Stimulated activated effector memory CD8-positive, alpha-beta T cell treated with anti-CD3 and anti-CD28 coated beads, Interleukin-12 subunit alpha, Interleukin-12 subunit beta, amount 100 ng/mL, for 72 hours (primary cell): ENCODE results near the gene CACNA1I.
A peak's percentile ranks its signal among the peaks of the same experiment; 100 is the strongest.

Experiments
- ATAC-seq: fragments of 150-1000 bp; cut with Tn5 transposase; 2 replicates; pipeline ENCODE4 v1.10.0; 2021
- DNase-seq, 2 donors: peaks; one replicate each; pipeline ENCODE4 v3.0.0; 2021 to 2022; ENCODE audit warnings: low spot score in 2 of 2
- H3K27ac Mint-ChIP-seq: one replicate; pipeline ENCODE4 v1.8.0; 2022; ENCODE audit warnings: mild to moderate bottlenecking, mixed read lengths
- H3K36me3 Mint-ChIP-seq: one replicate; pipeline ENCODE4 v1.8.0; 2022; ENCODE audit warnings: mild to moderate bottlenecking, mixed read lengths
- H3K4me1 Mint-ChIP-seq: one replicate; pipeline ENCODE4 v1.8.0; 2022; ENCODE audit warnings: mixed read lengths
- H3K4me3 Mint-ChIP-seq: one replicate; pipeline ENCODE4 v1.8.0; 2022; ENCODE audit warnings: mild to moderate bottlenecking, mixed read lengths
- H3K9me3 Mint-ChIP-seq: one replicate; pipeline ENCODE4 v1.8.0; 2022; ENCODE audit warnings: mixed read lengths

CACNA1I gene

DNA sequence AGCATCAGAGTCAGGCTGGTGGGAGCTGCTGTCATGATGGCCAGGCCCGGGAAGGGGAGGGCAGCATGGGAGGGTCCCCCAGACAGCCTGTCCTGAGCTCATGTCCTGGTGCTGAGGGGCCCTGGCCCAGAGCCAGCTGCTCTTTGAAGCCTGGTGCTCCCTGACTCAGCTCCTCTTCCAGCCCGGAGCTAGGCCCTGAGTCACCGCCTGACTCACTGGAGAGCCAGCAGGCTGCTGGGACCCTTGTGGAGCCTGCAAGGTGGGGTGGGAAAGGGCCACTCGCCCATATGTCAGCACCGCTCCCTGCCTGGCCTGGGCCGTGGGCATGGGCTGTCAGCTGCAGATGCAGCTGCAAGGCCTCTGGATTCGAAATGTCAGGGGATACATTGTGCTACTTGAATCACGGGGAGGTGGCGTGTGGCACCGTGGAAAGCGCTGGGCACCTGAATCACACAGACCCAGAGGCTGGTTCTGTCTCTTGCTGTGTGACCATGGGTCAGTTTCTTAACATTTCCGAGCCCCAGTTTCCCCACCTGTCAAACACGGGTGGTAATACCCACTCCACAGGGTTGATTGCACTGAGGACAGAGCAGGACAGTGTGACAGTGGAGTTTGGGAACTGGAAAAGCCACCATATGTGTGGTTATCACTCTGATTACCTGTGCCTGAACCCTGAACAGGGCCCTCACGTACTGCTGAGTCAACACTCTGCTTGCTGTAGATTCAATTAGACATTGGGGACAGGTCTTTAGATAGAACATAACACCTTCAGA lies 4.4 kb downstream of the CACNA1I start:
- H3K9me3 Mint-ChIP-seq, result no peaks in the 10 kb centered on the region
- DNase-seq, result no peak
- H3K27ac Mint-ChIP-seq, result no peak overlapping the region

DNA sequence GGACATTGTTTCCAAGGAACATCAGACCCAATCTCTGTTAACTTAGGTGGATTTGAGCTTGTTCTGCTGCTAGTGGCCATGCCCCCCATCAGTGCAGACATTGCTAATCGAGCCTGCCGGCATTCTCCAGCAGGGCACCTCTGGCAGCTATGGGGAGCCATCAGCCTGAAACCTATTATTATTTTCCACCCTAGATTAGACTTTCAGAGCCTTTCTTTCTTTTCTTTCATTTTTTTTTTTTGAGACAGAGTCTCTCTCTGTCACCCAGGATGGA lies 4.9 kb downstream of the CACNA1I start:
- no peaks in the 10 kb centered on the region for H3K9me3 Mint-ChIP-seq
- no peak for ATAC-seq
- no peaks in the 10 kb centered on the region for H3K4me1 Mint-ChIP-seq
- H3K4me3 Mint-ChIP-seq, result no peak overlapping the region
- no peak for DNase-seq
- no peak overlapping the region for H3K27ac Mint-ChIP-seq
- peaks cover 5% of the 10 kb centered on the region for H3K36me3 Mint-ChIP-seq

More for the DNA sequence above, 4.4 kb downstream of the CACNA1I start:
- peak; percentile 27 for ATAC-seq
- H3K36me3 Mint-ChIP-seq, result peaks cover 5% of the 10 kb centered on the region
- H3K4me1 Mint-ChIP-seq, result no peaks in the 10 kb centered on the region
- H3K4me3 Mint-ChIP-seq, result no peak overlapping the region

DNA sequence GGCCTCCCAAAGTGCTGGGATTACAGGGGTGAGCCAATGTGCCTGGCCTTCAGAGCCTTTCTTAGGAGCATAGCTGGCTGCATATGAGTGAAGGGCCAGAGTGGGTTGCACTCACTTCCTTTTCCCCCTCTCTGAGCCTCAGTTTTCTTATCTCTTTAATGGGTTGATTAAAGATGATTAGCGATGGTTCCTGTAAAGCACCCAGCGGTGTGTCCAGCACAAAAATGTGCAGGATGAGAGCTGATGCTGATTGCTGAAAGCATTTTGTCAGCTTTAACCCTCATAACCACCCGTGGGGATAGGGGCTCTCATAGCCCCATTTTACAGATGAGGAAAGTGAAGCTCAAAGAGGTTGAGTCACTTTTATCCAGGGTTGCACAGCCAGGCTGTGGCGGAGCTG lies 5.5 kb downstream of the CACNA1I start:
- Mint-ChIP-seq H3K4me1 (no peaks in the 10 kb centered on the region), H3K4me3 (no peak overlapping the region), H3K9me3 (no peaks in the 10 kb centered on the region), H3K36me3 (peaks cover 5% of the 10 kb centered on the region), H3K27ac (no peak overlapping the region)
- ATAC-seq (no peak), DNase-seq (no peak)

DNA sequence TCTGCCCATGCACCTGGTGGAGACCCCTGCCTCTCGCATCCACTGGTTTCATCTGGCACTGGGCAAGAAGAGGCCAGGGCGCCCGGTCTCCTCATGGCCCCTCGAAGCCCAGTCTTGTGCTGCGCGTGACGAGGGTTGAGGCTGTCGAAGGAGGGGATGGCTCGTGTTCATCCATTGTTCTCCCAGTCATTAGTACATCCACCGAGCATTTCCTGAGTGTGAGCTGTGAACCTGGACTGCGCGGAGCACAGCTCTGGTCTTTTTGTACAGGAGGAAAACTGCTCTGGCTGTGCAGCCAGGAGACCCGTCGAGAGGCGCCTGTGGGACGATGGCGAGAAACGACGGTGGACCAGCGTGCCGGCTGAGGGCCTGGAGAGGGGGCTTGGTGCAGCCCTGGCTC lies 6.8 kb downstream of the CACNA1I start:
- no peak for ATAC-seq
- Mint-ChIP-seq H3K9me3 (no peaks in the 10 kb centered on the region), H3K36me3 (peaks cover 5% of the 10 kb centered on the region), H3K27ac (no peak overlapping the region), H3K4me1 (no peaks in the 10 kb centered on the region), H3K4me3 (no peak overlapping the region)
- DNase-seq, result no peak

DNA sequence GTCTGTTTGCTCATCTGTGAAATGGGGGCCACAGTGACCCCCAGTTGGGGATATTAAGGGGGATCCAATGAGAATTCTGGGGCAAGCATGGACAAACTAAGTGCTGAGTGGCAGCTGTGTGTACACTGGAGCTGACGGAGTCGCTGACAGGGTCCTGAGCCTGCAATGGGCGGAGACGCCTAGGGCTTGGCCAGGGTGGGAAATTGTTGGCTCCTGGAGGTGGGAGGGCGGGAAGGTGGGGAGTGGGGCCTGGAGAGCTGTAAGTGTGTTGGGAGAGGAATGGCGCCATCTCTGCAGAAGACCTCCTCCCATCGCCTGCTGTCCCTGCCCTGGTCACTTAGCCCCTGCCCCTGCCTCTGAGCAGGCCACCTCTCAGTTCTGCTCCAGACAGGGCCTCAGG lies 7.3 kb downstream of the CACNA1I start:
- H3K4me1 Mint-ChIP-seq, result no peaks in the 10 kb centered on the region
- H3K9me3 Mint-ChIP-seq, result no peaks in the 10 kb centered on the region
- no peak for DNase-seq
- ATAC-seq, result no peak
- no peak overlapping the region for H3K27ac Mint-ChIP-seq
- no peak overlapping the region for H3K4me3 Mint-ChIP-seq
- peaks cover 5% of the 10 kb centered on the region for H3K36me3 Mint-ChIP-seq

DNA sequence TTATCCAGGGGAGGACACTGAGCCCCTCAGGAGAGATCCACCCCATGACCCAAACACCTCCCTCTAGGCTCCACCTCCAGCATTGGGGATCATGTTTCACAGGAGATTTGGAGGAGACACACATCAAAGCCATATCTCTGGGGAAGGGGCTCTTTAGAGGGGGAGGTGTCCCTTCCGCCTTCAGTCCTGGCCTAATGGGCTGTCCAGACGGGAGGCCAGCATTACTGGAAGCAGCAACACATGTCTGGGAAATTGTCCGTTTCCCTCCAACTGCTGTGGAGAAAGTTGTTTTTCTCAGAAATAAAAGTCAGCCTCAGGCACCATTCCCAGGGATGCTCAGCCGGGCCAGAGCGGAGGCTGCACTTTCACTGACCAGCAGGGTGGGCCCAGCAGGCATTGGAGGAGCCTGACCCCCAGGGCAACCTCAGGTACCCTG lies 9.5 kb downstream of the CACNA1I start:
- H3K36me3 Mint-ChIP-seq, result peaks cover 5% of the 10 kb centered on the region
- H3K4me1 Mint-ChIP-seq, result no peaks in the 10 kb centered on the region
- no peak overlapping the region for H3K27ac Mint-ChIP-seq
- H3K9me3 Mint-ChIP-seq, result peaks cover 6% of the 10 kb centered on the region
- no peak for ATAC-seq
- no peak for DNase-seq
- no peak overlapping the region for H3K4me3 Mint-ChIP-seq

DNA sequence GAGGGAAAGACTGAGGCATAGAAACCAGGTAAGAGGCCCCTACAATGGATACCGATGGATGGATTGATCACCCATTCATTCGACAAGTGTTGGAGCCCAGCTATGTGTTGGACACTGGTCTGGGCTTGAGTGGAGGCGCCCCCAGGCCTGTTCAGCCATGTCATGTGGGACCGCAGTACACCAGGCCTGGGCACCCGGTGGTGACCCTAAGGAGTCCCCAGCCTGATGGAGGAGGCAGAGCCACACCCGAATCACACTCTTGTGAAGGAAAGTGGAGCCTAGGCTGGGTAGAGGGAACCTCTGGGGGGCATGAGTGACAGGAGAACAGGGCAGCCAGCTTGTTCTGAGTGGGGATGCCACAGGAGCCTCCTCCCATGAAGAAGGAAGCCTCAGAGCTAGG lies 10.2 kb downstream of the CACNA1I start:
- Mint-ChIP-seq H3K36me3 (peaks cover 5% of the 10 kb centered on the region), H3K4me1 (no peaks in the 10 kb centered on the region)
- no peak for DNase-seq

DNA sequence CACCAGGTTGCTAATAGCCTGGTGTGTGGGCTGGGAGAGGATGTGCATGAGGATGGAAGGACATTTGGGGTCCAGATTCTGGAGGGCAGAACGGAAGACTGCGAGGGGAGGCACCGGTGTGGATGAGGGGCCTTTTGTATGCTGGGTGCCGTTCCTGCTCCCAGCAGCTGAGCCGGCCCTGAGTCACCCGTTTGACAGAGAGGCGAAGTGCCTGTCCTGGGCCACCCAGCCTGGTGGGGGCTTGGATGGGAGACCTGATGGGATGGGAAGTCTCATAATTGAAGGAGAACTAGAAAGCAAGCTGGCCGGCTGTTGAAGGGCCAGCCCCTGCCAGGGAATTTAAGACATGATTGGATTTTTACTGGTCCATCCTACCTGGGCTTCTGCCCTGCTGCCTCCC lies 10.8 kb downstream of the CACNA1I start:
- H3K4me1 Mint-ChIP-seq, result no peaks in the 10 kb centered on the region
- peaks cover 5% of the 10 kb centered on the region for H3K36me3 Mint-ChIP-seq
- DNase-seq, result no peak
- ATAC-seq, result no peak
- H3K9me3 Mint-ChIP-seq, result peaks cover 6% of the 10 kb centered on the region
- no peak overlapping the region for H3K27ac Mint-ChIP-seq
- no peak overlapping the region for H3K4me3 Mint-ChIP-seq

More for the DNA sequence above, 10.2 kb downstream of the CACNA1I start:
- H3K4me3 Mint-ChIP-seq, result no peak overlapping the region
- peaks cover 6% of the 10 kb centered on the region for H3K9me3 Mint-ChIP-seq
- ATAC-seq, result no peak
- H3K27ac Mint-ChIP-seq, result no peak overlapping the region

DNA sequence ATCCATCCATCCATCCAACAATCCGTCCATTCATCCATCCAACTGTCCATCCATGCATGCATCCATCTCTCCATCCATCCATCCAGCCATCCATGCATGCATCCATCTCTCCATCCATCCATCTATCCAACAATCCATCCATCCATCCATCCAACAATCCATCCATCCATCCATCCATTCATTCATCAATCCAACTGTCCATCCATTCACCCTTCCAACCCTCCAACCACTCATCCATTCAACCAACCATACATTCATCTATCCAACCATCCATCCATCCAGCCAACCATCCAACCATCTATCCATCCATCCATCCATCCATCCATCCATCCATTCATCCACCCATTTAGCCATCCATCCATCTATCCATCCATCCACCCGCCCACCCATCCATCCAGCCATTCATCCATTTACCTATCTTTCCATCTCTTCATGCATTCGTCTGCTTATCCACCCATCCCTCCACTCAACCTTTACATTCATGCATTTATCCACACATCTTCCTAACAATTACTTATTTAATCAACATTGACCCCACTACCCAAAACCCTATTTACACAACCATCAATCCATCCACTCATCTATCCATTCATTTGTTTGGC lies 12.6 kb downstream of the CACNA1I start:
- DNase-seq (no peak), ATAC-seq (no peak)
- Mint-ChIP-seq H3K4me1 (no peaks in the 10 kb centered on the region), H3K27ac (no peak overlapping the region), H3K4me3 (no peak overlapping the region), H3K9me3 (peaks cover 6% of the 10 kb centered on the region), H3K36me3 (no peaks in the 10 kb centered on the region)

DNA sequence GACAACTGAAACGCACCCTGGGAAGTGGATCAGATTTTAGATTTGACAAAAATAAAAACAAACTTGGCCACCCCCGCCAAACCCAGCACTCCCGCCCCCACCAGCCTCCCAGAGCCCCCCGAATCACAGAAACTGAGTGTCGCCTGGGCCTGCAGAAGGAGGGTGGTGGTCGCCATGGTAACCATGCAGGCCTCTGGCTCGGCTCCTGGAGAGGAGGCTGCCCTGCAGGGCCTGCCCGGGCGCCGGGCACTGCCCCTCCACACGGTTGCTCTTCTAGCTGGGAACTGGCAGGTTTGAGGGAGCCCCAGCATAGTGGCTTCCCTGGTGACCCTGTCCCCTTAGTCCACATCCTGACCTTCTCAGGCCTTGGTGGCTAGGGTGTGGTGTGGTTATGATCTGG lies 19.3 kb downstream of the CACNA1I start:
- H3K4me3 Mint-ChIP-seq, result no peak overlapping the region
- no peaks in the 10 kb centered on the region for H3K4me1 Mint-ChIP-seq
- ATAC-seq (no peak), DNase-seq (no peak)
- peak overlapping the region; percentile 34 for H3K27ac Mint-ChIP-seq
- H3K36me3 Mint-ChIP-seq, result no peaks in the 10 kb centered on the region
- no peaks in the 10 kb centered on the region for H3K9me3 Mint-ChIP-seq

DNA sequence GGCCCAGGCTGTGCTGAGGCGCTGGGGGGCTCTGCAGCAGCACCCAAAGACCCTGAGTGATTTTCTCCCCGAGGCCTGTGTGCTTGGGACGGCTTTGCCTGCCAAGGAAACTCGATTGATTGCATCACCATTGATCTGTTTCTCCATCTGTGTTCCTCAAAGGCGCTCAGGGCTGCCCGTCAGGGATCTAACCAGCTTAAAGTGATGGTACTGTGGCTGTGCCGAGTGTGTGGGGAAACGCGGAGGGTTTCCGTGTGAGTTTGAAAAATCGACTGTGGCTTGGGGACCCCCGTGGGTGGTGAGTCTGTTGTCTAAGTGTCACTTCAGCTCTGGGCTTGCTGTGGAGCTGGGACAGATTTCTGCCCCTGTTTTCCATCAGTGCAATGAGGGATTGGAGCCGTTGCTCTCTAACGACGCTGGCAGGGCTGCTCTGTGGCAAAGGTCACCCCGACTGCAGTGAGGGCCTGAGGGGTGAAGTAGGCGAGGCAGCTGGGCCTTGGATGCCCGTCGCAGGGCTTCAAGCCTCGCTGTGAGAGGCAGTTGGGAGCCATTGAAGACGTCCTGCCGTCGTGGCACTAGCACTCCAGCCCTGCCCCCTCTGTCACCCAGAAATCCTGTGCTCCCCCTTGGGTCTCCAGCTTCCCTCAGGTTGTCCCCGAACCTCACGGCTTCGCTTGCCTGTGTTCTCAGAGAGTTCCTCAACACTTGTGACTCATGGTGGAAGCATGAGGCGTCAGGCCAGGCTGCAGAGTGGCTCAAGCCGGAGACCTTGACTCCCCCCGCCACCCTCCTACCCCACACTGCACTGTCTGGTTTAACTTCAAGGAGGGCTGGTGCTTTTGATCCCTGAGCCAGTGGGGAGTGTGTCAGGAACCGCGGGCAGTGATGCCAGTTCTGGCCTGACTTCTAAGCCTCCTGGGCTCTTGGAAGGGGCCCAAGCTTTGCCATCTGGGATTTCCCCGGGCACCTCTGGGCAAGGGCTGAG lies 21.8 kb downstream of the CACNA1I start:
- DNase-seq (no peak), ATAC-seq (no peak)
- H3K36me3 Mint-ChIP-seq, result no peaks in the 10 kb centered on the region

DNA sequence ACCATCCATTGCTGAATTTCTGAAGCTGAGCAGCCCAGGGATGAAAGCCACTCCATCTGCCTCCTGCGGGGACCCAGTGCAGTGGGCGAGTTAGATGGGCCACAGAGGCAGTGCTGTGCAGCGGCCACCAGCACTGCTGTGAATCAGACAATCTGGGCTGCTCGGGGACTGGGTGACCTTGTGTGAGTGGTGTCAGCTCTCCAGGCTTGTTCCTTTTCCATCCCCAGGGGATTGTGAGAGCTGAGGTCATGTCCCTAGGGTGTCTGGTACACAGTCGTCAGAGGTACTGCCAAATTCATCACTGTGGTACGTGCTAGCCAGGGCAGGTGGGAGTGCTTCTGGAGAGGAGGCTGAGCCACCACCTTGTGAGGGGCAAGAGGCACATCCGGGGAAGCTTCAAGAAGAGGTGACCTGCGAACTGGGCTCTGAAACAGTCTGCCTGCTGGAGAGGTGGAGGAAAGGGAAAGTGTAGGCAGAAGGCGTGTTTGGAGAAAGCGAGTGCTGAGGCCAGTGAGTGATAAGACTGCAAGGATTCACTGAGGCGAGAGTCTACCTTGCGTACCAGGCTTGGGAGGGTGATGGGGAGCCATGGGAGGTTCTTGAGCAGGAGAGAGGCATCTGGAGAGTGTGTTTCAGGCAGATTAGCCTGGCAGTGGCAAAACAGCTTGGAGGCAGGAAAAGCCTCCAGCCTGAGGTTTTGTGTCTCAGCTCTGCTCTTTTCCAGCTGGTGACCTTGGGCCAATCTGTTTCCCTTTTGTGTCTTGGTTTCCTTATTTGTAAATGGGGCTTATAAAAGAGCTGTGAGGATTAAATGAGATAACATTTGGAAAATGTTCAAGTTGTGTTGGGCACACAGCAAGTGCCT lies 22.7 kb downstream of the CACNA1I start:
- no peak for ATAC-seq
- Mint-ChIP-seq H3K4me1 (peaks cover 15% of the 10 kb centered on the region), H3K9me3 (no peaks in the 10 kb centered on the region), H3K27ac (peak overlapping the region; percentile 5), H3K4me3 (no peak overlapping the region), H3K36me3 (no peaks in the 10 kb centered on the region)
- DNase-seq, result no peak

More for the DNA sequence above, 21.8 kb downstream of the CACNA1I start:
- Mint-ChIP-seq H3K27ac (no peak overlapping the region), H3K4me1 (peaks cover 7% of the 10 kb centered on the region), H3K4me3 (no peak overlapping the region), H3K9me3 (no peaks in the 10 kb centered on the region)

DNA sequence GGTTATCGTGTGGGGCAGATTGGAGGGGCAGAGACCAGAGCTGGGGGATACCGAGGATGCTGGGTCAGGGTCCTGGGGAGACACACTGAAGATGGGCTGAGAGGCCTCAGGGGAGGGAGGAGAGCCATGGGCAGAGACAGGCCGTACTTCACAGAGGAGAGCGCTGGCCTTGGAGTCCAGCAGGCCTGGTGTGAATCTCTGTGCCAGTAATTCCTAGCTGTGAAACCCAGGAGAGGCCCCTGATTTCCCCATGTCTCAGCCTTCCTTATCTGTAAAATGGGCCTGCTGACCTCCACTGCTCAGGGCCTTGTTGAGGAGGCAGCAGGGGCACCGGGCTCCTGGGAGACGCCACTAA lies 23.4 kb downstream of the CACNA1I start:
- Mint-ChIP-seq H3K4me1 (peaks cover 19% of the 10 kb centered on the region), H3K36me3 (no peaks in the 10 kb centered on the region), H3K9me3 (no peaks in the 10 kb centered on the region), H3K4me3 (no peak overlapping the region), H3K27ac (peak overlapping the region; percentile 5)
- ATAC-seq (no peak), DNase-seq (no peak)

DNA sequence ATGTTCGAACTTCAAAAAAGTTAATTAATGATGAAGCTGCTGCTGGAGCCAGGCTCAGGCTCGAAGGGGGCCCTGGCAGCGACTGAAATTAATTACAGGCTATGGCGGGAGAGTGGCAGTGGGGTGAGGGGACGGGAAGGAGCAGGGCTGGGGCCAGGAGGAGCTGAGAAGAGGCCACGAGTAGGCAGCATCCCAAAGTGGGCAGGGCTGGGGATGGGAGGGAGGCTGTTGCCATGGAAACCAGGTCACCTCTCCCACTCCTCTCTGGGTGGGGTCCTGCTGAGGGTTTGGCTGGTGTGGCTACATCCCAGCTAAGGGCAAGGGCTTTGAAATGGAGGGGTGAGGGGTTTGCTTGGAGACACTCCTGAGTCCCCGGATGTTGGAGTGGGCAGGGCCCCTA lies 23.9 kb downstream of the CACNA1I start:
- ATAC-seq (no peak), DNase-seq (no peak)
- no peaks in the 10 kb centered on the region for H3K9me3 Mint-ChIP-seq
- peaks cover 19% of the 10 kb centered on the region for H3K4me1 Mint-ChIP-seq
- no peak overlapping the region for H3K4me3 Mint-ChIP-seq
- H3K27ac Mint-ChIP-seq, result no peak overlapping the region
- H3K36me3 Mint-ChIP-seq, result no peaks in the 10 kb centered on the region

DNA sequence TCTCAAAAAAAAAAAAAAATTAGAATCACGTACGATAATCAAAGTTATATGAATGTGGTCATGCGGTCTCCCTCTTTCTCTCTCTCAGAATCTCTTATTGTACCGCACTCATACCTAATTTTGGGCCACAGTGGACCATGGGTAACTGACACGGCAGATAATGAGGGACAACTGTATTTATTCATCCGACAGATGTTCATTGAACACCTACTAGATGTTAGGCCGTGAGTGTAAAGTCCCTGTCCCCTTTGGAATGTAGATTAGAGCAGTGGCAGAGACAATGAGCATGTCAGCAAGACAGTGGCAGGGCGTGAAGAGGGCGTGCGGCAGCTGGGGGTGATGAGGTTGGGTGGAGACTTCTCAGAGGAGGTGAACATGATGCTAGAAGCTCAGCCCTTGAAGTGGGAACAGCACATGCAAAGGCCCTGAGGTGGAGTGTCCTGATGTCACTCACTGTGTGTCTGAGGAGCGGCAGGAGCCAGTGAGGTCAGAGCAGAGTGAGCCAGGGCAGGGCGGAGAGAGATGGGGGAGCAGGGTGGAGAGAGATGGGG lies 25.1 kb downstream of the CACNA1I start:
- Mint-ChIP-seq H3K27ac (no peak overlapping the region), H3K36me3 (no peaks in the 10 kb centered on the region), H3K4me1 (peaks cover 19% of the 10 kb centered on the region), H3K9me3 (no peaks in the 10 kb centered on the region), H3K4me3 (no peak overlapping the region)
- no peak for DNase-seq
- ATAC-seq, result no peak
